Nephron progenitor cell (in vitro differentiated cells): ENCODE measurements around the gene KRTAP2-3.
"Not testable (repeated sequence)": the region's sequence is repeated elsewhere in the genome, so short reads cannot be mapped to it uniquely, and the experiment has no call there.

Experiments
- DNase-seq: peaks from one replicate; pipeline ENCODE4 v3.0.0; 2021
- H3K27ac Mint-ChIP-seq: 2 replicates; pipeline ENCODE4 v1.8.0; 2021; ENCODE audit warnings: mild to moderate bottlenecking, moderate library complexity, mixed read lengths
- H3K27me3 Mint-ChIP-seq: 2 replicates; pipeline ENCODE4 v1.8.0; 2021; ENCODE audit warnings: mild to moderate bottlenecking, low read depth, mixed read lengths; ENCODE audit not compliant: poor library complexity
- H3K36me3 Mint-ChIP-seq: 2 replicates; pipeline ENCODE4 v1.8.0; 2021; ENCODE audit warnings: low read depth, mixed read lengths
- H3K4me1 Mint-ChIP-seq: 2 replicates; pipeline ENCODE4 v1.8.0; 2021; ENCODE audit warnings: mixed read lengths
- H3K4me3 Mint-ChIP-seq: 2 replicates; pipeline ENCODE4 v1.8.0; 2021; ENCODE audit warnings: mild to moderate bottlenecking, moderate library complexity, mixed read lengths
- H3K9me3 Mint-ChIP-seq: 2 replicates; pipeline ENCODE4 v1.8.0; 2021; ENCODE audit warnings: mild to moderate bottlenecking, moderate library complexity, mixed read lengths
- TF ChIP-seq, protein P1 (sequence below): fragments of 200-600 bp; sonication (generic); IDR thresholded peaks from 2 replicates; pipeline ENCODE4 v1.5.0; 2021; ENCODE audit warnings: antibody characterized with exemption

The KRTAP2-3 gene, protein sequence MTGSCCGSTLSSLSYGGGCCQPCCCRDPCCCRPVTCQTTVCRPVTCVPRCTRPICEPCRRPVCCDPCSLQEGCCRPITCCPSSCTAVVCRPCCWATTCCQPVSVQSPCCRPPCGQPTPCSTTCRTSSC

DNA sequence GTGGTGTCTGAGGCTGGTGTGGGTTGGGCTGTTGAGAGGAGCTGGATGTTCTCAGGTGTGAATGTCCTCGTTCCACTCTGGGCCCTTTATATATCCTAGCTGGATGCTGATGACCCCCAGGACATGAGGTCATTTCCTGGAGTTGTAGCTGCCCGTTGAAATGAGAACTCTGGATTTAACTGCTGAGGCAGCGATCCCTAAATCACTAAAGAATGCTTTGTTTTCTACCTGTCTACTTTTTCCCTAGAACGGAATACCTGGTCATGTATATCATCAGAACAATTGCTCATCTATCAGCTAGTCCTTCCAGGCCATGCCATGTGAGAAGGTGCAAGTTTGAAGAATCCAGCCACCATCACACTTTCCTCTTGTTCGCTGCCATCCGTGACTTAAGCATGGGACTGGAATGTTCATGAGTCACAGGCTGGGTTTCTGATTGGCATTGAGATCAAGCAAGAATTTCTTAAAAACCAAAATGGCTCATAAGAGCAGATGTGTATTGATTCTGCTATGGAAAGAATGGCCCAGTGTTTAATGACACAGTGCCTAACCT is at the start of gene KRTAP2-3:
KRTAP2-3 (minus strand) TSS at position 63 of the 553 bp plus-strand sequence. CDS start 64 bp downstream, outside the sequence.
- TF ChIP-seq, protein P1, sequence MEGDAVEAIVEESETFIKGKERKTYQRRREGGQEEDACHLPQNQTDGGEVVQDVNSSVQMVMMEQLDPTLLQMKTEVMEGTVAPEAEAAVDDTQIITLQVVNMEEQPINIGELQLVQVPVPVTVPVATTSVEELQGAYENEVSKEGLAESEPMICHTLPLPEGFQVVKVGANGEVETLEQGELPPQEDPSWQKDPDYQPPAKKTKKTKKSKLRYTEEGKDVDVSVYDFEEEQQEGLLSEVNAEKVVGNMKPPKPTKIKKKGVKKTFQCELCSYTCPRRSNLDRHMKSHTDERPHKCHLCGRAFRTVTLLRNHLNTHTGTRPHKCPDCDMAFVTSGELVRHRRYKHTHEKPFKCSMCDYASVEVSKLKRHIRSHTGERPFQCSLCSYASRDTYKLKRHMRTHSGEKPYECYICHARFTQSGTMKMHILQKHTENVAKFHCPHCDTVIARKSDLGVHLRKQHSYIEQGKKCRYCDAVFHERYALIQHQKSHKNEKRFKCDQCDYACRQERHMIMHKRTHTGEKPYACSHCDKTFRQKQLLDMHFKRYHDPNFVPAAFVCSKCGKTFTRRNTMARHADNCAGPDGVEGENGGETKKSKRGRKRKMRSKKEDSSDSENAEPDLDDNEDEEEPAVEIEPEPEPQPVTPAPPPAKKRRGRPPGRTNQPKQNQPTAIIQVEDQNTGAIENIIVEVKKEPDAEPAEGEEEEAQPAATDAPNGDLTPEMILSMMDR = no peak
- Mint-ChIP-seq H3K27ac (peak within 1 kb of the TSS; percentile 18), H3K27me3 (peaks cover 4% of the 10 kb centered on the region), H3K4me1 (peaks cover 11% of the 10 kb centered on the region), H3K36me3 (no peaks in the 10 kb centered on the region), H3K9me3 (peaks cover 4% of the 10 kb centered on the region), H3K4me3 (no peak within 1 kb of the TSS)
- DNase-seq = no peak

DNA sequence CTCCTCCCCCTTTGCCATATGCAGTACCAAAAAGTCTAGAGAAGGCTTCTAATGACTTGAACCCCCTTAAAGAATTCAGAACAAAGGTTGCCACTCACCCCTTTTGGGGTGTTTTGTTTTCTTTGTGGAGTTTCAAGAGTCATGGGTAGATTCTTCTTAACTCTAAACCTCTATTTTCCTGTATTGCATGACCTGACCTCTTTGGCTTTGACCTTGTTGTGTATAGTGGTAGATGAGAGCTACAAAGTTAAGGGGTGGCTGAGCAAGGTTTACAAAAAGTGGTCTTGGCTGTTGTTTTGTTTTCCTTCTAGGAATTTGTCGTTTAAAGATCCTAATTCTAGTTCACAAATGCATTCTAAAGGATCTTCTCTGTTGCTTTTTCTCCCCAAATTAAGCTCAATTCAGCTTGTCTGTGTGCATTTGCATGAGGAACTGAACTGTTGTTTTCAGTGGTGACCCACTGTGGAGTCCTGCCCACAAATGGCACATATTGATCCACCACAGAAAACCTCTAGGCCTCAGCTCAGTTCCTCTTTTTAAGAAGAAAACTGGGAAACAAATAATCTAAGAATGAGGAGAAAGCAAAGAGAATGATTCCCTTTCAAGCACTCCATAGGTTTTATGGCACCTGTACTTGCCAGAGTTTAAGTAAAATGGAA is 48.9 kb upstream of the KRTAP2-3 start:
- not testable (repeated sequence) for DNase-seq, H3K27ac Mint-ChIP-seq, H3K27me3 Mint-ChIP-seq, H3K4me3 Mint-ChIP-seq, H3K36me3 Mint-ChIP-seq, H3K4me1 Mint-ChIP-seq
- peaks cover 29% of the 10 kb centered on the region for H3K9me3 Mint-ChIP-seq

DNA sequence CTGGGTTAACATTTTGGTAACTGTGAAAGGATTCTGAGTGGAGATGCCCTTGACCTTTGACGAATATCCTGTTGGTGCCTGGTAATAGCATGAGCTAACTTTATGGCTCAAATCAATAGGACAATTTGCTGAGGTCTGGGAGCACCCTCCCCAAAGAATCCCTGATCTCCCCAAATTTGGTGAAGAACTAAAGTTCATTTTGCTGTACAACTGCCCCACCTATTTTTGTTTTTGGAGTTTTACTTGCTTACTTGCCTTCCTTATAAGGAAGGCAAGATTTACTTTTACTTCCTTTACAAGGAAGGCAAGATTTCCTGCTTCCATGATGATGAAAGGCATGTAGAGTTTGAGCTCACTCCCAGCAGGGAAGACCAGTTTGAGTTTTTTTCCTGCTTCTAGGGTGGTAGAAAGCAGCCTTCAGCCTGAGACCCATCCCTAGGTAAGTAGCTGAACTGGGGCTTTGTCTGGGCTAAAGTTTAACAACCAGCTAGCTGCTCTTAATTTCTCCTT is 48.1 kb upstream of the KRTAP2-3 start:
- no peak overlapping the region for H3K4me3 Mint-ChIP-seq
- H3K27me3 Mint-ChIP-seq = peaks cover 4% of the 10 kb centered on the region
- H3K36me3 Mint-ChIP-seq = peaks cover 8% of the 10 kb centered on the region
- peaks cover 25% of the 10 kb centered on the region for H3K9me3 Mint-ChIP-seq
- H3K27ac Mint-ChIP-seq = no peak overlapping the region
- TF ChIP-seq, protein P1 = no peak
- DNase-seq = no peak
- no peaks in the 10 kb centered on the region for H3K4me1 Mint-ChIP-seq

DNA sequence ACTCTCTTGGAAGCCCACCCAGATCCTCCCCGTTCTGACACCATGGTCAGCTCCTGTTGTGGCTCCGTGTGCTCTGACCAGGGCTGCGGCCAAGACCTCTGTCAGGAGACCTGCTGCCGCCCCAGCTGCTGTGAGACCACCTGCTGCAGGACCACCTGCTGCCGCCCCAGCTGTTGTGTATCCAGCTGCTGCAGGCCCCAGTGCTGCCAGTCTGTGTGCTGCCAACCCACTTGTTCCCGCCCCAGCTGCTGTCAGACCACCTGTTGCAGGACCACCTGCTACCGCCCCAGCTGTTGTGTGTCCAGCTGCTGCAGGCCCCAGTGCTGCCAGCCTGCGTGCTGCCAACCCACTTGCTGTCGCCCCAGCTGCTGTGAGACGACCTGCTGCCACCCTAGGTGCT is 45.4 kb upstream of the KRTAP2-3 start, which contains the start of gene KRTAP4-9:
KRTAP4-9 (plus strand) TSS at position 43 of the 400 bp plus-strand sequence; CDS start at position 43, 0 bp downstream.
- H3K4me1 Mint-ChIP-seq, H3K27ac Mint-ChIP-seq, H3K4me3 Mint-ChIP-seq, DNase-seq, H3K27me3 Mint-ChIP-seq, H3K9me3 Mint-ChIP-seq, H3K36me3 Mint-ChIP-seq: not testable (repeated sequence)

DNA sequence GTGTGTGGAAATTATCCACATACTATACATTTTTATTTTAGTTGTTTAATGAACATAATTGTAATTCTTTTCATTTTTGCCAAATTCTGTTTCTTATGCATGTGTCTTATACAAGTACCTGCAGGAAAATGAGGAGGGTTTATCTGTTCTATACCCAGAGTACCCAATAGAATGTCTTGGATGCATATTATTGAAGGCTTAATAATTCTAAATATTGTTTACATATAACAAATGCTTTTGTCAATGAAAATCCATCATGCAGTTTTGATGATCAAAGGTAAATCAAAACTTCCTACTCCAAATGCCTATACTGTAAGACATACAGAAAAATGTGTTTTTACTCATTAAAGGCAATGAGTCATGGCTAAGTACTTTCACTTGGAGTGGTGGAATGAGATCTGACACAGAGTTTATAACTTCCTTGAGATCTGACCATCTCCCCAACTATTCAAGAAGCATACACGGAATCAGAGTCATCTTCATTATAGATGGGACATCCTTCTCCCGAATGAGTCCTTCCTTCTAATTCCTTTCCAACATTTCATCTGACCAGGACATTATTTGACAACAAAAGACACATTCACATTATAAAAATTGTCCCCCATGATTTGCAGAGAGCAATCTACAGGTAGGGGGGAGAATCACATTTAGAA is 44.6 kb upstream of the KRTAP2-3 start:
- H3K27me3 Mint-ChIP-seq, DNase-seq, H3K4me3 Mint-ChIP-seq, H3K4me1 Mint-ChIP-seq, H3K36me3 Mint-ChIP-seq, H3K27ac Mint-ChIP-seq, H3K9me3 Mint-ChIP-seq: not testable (repeated sequence)

DNA sequence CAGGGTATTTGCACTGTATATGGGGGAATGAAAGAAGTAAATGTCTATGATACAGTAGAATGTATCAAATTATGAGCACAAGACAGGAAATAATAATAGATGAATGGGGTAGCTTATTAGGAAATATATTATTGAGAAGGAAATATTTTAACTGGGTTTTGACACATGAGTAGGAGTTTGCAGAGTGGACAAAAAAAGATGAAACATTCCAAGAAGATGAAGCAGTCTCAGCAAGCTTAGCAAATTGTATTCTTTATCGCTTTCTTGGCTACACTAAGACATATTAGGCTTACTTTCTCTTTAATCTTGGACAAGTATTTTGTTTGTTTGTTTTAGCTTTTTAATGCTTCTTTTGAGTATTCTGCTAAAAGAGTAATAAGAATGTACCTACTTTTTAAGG is 44.0 kb upstream of the KRTAP2-3 start:
- Mint-ChIP-seq H3K9me3 (no peaks in the 10 kb centered on the region), H3K36me3 (no peaks in the 10 kb centered on the region), H3K27ac (no peak overlapping the region), H3K27me3 (peaks cover 4% of the 10 kb centered on the region), H3K4me3 (no peak overlapping the region), H3K4me1 (no peaks in the 10 kb centered on the region)
- no peak for DNase-seq
- TF ChIP-seq, protein P1 = no peak

DNA sequence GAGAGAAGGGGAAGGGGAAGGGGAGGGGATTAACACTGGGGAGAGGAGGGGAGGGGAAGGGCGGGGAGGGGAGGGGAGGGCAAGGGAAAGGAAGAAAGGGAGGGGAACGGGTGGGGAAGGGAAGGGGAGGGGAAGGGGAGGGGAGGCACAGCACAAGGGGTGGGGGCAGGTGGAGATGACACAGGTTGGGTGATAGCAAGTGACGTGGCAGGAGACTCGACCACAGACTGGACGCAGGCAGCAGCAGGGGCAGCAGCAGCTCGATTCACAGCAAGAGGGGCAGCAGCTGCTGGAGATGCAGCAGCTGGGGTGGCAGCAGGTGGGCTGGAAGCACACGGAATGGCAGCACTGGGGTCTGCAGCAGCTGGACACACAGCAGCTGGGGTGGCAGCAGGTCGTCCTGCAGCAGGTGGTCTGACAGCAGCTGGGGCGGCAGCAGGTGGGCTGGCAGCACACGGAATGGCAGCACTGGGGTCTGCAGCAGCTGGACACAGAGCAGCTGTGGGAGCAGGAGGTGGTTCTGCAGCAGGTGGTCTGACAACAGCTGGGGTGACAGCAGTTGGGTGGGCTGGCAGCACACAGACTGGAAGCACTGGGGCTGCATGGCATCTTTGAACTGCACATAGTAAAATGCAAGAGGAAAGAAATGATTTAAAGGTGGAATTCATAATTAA is 41.8 kb upstream of the KRTAP2-3 start, which contains the start of gene KRTAP4-16:
KRTAP4-16 (minus strand) TSS at position 624 of the 674 bp plus-strand sequence; CDS start at position 624, 0 bp downstream.
- Mint-ChIP-seq H3K36me3 (no peaks in the 10 kb centered on the region), H3K27me3 (peaks cover 15% of the 10 kb centered on the region), H3K4me1 (no peaks in the 10 kb centered on the region), H3K4me3 (no peak within 1 kb of the TSS), H3K9me3 (no peaks in the 10 kb centered on the region), H3K27ac (no peak within 1 kb of the TSS)
- no peak for DNase-seq
- TF ChIP-seq, protein P1 = no peak

DNA sequence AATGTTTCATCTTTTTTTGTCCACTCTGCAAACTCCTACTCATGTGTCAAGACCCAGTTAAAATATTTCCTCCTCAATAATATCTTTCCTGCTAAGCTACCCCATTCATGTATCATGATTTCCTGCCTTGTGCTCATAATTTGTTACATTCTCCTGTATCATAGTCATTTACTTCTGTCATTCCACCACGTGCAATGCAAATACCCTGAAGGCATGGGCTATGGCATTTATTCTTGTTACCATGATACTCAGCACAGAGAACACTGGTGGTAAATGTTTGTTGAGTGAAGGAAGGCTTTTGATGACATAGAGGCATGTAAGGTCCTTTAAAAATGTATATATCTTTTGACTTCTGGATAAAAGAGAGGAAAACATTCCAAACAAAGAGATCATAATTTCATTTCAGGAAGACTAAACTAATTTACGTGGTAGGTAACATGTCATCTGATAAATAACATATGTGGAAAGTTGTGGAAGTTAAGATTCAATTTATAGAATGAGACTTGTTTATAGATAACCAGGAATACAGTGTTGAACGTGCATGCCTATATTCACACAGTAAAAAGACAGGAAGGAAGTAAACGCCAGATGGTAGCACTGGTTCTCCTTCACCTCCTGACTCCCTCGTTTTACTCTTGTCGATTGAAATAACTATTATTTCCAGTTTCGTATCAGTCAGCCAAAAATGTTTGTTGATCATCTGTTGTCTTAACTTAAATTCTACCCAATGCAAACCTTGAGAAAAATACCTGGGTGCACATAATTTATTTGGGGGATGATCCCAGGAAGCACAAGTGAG is 40.0 kb upstream of the KRTAP2-3 start:
- H3K27ac Mint-ChIP-seq, H3K36me3 Mint-ChIP-seq, DNase-seq, H3K4me1 Mint-ChIP-seq, H3K4me3 Mint-ChIP-seq, H3K9me3 Mint-ChIP-seq: not testable (repeated sequence)
- H3K27me3 Mint-ChIP-seq = peaks cover 15% of the 10 kb centered on the region
